ENCODE data around the gene RPUSD4. TPM values are rescaled to one million over a fixed set of nuclear protein-coding genes. Genes with fewer than 3 reads are reported as not detected.

Gene RPUSD4
- polyA plus RNA-seq, 1 of the 3 experiments (the other 2 are of a cell fraction): 18.0 TPM

DNA sequence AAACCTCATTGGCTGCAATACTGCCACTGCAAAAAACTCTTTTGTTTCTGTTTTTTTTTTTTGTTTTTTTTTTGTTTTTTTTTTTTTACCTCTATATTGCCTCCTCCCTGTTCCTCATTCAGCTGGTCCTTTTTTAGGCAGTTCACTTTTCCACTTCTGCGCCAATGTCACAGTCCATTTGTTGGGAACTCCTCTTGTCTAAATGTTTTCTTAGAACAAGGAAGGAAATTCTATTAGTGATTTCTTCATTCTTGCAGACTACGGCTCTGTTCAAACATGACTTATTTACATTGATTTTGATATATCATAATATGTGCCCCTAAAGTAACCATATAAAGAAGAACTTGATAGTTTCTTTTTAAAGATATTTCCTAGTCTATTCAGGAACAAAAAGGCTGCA lies 3.0 kb upstream of the RPUSD4 start:
- Histone ChIP-seq H4K20me1 (ENCODE audit: insufficient read depth) (peaks cover 15% of the 10 kb centered on the region), H3K9ac (no peak overlapping the region), H3K36me3 (replicated peaks in 1 of 2; ENCODE audit: control insufficient read depth in 1 of 2, insufficient read depth in 2 of 2, low read length in 1 of 2) (peaks cover under 1 to 5% of the 10 kb centered on the region in 2 experiments), H3K9me2 (no peaks in the 10 kb centered on the region), H3K4me3 (ENCODE audit: low read depth in 2 of 2, low read length in 1 of 2) (no peak overlapping the region), H3K9me3 (no peaks in the 10 kb centered on the region), H3F3A (replicated peaks; ENCODE audit: insufficient read depth) (no peaks in the 10 kb centered on the region), H3K27me3 (ENCODE audit: insufficient read depth) (no peaks in the 10 kb centered on the region), H3K4me1 (ENCODE audit: control insufficient read depth in 1 of 2, insufficient read depth in 2 of 2, low read depth in 1 of 2, low read length in 1 of 2) (peaks cover 9 to 11% of the 10 kb centered on the region in 2 experiments), H3K4me2 (no peak overlapping the region), H3K27ac (ENCODE audit: low read depth in 2 of 2, low read length in 1 of 2) (no peak overlapping the region), H2AFZ (ENCODE audit: low read depth) (no peak overlapping the region), H3K79me2 (ENCODE audit: insufficient read depth) (peaks cover 91% of the 10 kb centered on the region)
- ChIA-PET CTCF (no interaction called here), POLR2A (no interaction called here)
- no peak for DNase-seq
- 89% methylated on average over 2 of the region's 2 CpGs for WGBS (ENCODE audit: low lambda C conversion rate)
- TF ChIP-seq PBX3 (IDR thresholded peaks at IDR 0.05) (no peak), SMC3 (IDR thresholded peaks at IDR 0.05; ENCODE audit: low read depth, low read length) (no peak), EP300 (IDR thresholded peaks at IDR 0.05; ENCODE audit: borderline replicate concordance in 1 of 2, low read depth in 1 of 2, low read length in 1 of 2) (no peak), RXRA (IDR thresholded peaks at IDR 0.05; ENCODE audit: borderline replicate concordance, low read depth) (no peak), MXI1 (IDR thresholded peaks at IDR 0.05; ENCODE audit: low read depth, low read length) (no peak), MAX (IDR thresholded peaks at IDR 0.05; ENCODE audit: low read depth) (no peak)
- TF ChIP-seq, protein P1, sequence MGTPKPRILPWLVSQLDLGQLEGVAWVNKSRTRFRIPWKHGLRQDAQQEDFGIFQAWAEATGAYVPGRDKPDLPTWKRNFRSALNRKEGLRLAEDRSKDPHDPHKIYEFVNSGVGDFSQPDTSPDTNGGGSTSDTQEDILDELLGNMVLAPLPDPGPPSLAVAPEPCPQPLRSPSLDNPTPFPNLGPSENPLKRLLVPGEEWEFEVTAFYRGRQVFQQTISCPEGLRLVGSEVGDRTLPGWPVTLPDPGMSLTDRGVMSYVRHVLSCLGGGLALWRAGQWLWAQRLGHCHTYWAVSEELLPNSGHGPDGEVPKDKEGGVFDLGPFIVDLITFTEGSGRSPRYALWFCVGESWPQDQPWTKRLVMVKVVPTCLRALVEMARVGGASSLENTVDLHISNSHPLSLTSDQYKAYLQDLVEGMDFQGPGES (IDR thresholded peaks at IDR 0.05; ENCODE audit: low read depth, low read length): no peak

- H4K20me1 ChIP-seq (ENCODE audit: insufficient read depth): peaks cover 10% of the 10 kb centered on the region; the same call in 1 of the 2 replicates
- H3K36me3 ChIP-seq (replicated peaks in 1 of 2; ENCODE audit: control insufficient read depth in 1 of 2, insufficient read depth in 2 of 2, low read length in 1 of 2): peaks cover 21 to 22% of the 10 kb centered on the region in 2 experiments
- H3K9me2 ChIP-seq: no peaks in the 10 kb centered on the region
- 3% methylated on average over 15 of the region's 15 CpGs for WGBS (ENCODE audit: low lambda C conversion rate)
- H3K27ac ChIP-seq (ENCODE audit: low read depth in 2 of 2, low read length in 1 of 2): peak overlapping the region; percentile 59 to 62; a peak in 2 of 4 replicates
- peaks cover 9 to 11% of the 10 kb centered on the region in 2 experiments for H3K4me1 ChIP-seq (ENCODE audit: control insufficient read depth in 1 of 2, insufficient read depth in 2 of 2, low read depth in 1 of 2, low read length in 1 of 2)
- no peaks in the 10 kb centered on the region for H3K27me3 ChIP-seq (ENCODE audit: insufficient read depth)
- POLR2A ChIA-PET: interaction anchor here (0.6 to 1.5 kb wide), 4 partner anchors 18 to 99 kb away, joined by 3 to 5 read pairs (median 3); no protein-coding TSS in a partner anchor
- peak overlapping the region; percentile 85 for H3K9ac ChIP-seq
- H3K9me3 ChIP-seq: no peaks in the 10 kb centered on the region
- peaks cover 4% of the 10 kb centered on the region for H3F3A ChIP-seq (replicated peaks; ENCODE audit: insufficient read depth)
- H3K4me3 ChIP-seq (ENCODE audit: low read depth in 2 of 2, low read length in 1 of 2): peak overlapping the region; percentile 82 to 96
- CTCF ChIA-PET: interaction anchor here (0.7 to 1.6 kb wide), 3 partner anchors 19 to 309 kb away, joined by 3 to 5 read pairs (median 3); partner anchors contain the start of gene PUS3
- H3K79me2 ChIP-seq (ENCODE audit: insufficient read depth): peaks cover 75% of the 10 kb centered on the region
- H3K4me2 ChIP-seq: peak overlapping the region; percentile 99
- DNase-seq: no peak
- H2AFZ ChIP-seq (ENCODE audit: low read depth): peak overlapping the region; percentile 87
- TF ChIP-seq ELF1 (IDR thresholded peaks at IDR 0.05): no peak
- TF ChIP-seq CHD2 (IDR thresholded peaks at IDR 0.05; ENCODE audit: low read length, partially characterized antibody): no peak
- TF ChIP-seq, protein P2, sequence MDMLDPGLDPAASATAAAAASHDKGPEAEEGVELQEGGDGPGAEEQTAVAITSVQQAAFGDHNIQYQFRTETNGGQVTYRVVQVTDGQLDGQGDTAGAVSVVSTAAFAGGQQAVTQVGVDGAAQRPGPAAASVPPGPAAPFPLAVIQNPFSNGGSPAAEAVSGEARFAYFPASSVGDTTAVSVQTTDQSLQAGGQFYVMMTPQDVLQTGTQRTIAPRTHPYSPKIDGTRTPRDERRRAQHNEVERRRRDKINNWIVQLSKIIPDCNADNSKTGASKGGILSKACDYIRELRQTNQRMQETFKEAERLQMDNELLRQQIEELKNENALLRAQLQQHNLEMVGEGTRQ (IDR thresholded peaks at IDR 0.05; ENCODE audit: borderline replicate concordance, low read depth, low read length): no peak
- TF ChIP-seq GATA2 (CRISPR knock-in tag; IDR thresholded peaks at IDR 0.05): no peak
- TF ChIP-seq REST (IDR thresholded peaks at IDR 0.05; ENCODE audit: low read depth, low read length): no peak
- TF ChIP-seq FOXJ3 (CRISPR knock-in tag; IDR thresholded peaks at IDR 0.05): no peak
- no peak for TF ChIP-seq TEAD4 (IDR thresholded peaks at IDR 0.05; ENCODE audit: borderline replicate concordance, insufficient read depth)
- no peak for TF ChIP-seq JUND (IDR thresholded peaks at IDR 0.05)
- TF ChIP-seq MEF2A (IDR thresholded peaks at IDR 0.05; ENCODE audit: borderline replicate concordance, low read depth): no peak
- no peak for TF ChIP-seq MAX (IDR thresholded peaks at IDR 0.05; ENCODE audit: low read depth)
- TF ChIP-seq GABPA (IDR thresholded peaks at IDR 0.05; ENCODE audit: low read depth): no peak
- TF ChIP-seq YY1 (IDR thresholded peaks at IDR 0.05; ENCODE audit: low read depth): no peak
- TF ChIP-seq SIN3A (IDR thresholded peaks at IDR 0.05; ENCODE audit: borderline replicate concordance, low read depth, low read length): no peak
Measured at GRCh38 chr11:126212089-126212660, 725 bp upstream of the RPUSD4 start.

All from SK-N-SH (cell line).